ENCODE results near the gene HSF2BP.

The HSF2BP gene

GRCh38 chr21:43648171-43648570 lies 11.1 kb downstream of the HSF2BP start:
- DNase-seq, result no peak

DNA sequence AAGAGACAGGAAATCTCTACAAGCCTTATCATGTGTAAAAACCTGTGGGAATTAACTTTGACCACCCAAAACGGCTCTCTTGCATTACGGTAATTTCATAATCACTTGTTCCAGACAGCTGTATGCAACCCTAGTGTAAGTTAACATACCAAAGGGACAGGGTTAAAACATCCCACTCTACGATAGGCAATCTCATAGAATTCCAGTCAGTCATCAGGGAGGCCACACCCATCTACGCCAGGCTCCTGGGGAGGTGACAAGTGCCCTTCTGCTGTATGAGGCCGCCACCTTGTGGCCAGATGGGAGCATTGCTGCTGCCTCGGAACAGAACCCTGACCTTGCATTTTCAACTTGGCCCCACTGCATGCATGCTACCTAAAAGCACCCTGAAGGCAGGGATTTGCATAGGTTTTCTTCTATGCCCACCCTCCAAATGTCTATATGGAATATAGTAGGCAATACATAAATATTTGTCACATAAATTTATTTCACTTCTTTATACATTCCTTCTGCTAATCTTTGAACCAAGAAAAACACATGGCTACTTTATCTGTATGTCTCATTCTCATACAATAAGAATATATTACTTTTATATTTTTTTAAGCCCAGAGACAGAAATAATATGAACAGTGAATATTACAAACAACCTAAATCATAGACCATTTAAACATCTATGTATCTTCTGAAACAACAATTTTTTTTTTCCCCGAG lies 12.6 kb downstream of the HSF2BP start:
- DNase-seq, result peak; percentile 93

DNA sequence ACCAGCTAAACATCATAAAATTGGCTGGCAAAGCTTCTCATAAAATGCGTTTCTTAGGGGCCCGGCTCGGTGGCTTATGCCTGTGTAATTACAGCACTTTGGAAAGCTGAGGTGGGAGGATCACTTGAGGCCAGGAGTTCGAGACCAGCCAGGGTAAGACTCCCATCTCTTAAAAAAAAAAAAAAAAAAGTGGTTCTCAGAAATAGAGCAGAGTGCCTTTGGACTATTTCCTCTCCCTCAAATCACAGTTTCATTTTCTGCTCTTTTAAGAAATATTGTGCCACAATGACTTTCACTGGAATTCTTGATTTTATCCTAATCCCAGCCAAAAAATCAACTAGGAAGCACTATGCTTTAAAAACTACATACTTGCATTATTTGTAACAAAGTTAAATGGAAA lies 13.3 kb downstream of the HSF2BP start:
- DNase-seq, result no peak

GRCh38 chr21:43645136-43645891 lies 14.0 kb downstream of the HSF2BP start:
- DNase-seq, result peak; percentile 91

GRCh38 chr21:43644609-43645008 lies 14.7 kb downstream of the HSF2BP start:
- DNase-seq, result no peak

DNA sequence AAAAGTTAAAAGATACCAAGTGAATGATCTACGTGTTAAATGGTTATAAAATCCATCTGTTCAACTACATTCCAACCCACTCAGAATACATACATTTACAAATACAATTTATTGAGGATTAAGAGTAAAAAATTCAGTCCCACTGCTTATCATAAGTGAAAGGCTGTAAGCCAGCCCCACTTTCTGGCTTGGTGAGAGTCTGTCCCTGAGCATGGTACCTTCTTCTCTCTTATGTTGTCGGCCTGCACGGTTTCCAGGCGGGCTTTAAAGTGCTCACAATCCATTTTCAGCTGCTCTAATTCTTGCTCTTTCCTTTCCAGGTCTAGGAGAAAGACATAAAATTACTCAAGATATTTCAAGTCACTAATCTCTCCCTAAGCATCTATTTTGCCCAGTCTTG lies 15.2 kb downstream of the HSF2BP start:
- DNase-seq, result no peak

DNA sequence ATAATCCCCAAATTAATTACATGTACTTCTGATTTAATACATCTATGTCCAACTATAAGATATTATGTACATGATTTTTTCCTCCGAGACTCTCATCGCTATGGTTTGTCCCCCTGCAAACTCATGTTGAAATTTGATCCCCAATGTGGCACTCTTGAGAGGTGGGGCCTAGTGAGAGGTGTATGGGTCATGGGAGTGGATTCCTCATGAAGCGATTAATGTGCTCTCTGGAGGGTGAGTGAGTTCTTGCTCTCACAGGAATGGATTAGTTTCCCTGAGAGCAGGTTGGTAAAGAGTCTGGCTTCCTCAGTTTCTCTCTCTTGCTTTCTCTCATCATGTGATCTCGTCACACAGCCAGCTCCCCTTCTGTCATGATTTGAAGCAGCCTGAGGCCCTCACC lies 16.1 kb downstream of the HSF2BP start:
- no peak for DNase-seq

DNA sequence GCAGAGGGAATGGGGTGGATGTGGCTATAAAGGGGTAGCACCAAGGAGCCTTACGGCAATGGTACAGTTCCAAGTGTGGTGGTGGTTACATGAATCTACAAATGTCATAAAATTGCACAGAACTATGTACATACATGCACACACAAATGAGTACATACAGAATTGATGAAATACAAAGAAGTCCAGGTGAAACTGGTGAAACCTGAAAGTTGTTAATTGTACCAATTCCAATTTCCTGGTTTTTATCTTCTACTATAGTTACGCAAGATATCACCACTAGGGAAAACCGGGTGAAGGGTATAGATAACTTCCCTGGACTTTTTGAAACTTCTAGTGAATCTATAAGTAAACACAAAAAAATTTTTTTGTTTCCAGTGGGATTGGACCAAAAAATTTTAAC lies 18.9 kb downstream of the HSF2BP start:
- no peak for DNase-seq

DNA sequence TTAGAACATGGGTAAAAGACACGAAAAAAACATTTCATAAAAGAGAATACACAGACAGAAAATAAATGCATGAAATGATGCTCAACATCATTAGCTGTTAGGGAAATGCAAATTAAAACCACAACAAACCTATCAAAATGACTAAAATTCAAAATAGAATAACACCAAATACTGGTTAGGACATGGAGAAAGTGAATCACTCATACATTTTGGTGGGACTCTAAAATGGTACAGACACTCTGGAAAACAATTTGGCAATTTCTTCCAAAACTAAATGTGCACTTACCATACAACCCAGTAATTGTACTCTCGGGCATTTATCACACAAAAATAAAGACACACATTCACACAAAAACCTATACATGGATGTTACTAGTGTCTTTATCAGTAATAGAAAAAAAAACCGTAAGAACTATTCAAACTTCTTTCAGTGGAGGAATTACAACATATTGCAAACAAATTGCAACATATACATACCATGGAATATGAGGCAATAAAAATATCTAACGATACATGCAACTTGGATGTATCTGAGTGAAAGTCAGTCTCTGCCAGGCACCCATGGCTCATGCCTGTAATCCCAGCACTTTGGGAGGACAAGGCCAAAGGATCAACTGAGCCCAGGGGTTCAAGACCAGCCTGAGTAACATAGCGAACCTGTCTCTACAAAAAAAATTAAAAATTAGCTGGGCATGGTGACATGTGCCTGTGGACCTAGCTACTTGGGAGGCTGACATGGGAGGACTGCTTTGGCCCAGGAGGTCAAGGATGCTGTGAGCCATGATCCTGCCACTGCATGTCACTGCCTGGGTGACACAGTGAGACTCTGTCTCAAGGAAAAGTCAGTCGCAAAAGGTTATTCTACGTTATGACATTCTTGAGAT lies 19.6 kb downstream of the HSF2BP start:
- DNase-seq, result peak; percentile 37

DNA sequence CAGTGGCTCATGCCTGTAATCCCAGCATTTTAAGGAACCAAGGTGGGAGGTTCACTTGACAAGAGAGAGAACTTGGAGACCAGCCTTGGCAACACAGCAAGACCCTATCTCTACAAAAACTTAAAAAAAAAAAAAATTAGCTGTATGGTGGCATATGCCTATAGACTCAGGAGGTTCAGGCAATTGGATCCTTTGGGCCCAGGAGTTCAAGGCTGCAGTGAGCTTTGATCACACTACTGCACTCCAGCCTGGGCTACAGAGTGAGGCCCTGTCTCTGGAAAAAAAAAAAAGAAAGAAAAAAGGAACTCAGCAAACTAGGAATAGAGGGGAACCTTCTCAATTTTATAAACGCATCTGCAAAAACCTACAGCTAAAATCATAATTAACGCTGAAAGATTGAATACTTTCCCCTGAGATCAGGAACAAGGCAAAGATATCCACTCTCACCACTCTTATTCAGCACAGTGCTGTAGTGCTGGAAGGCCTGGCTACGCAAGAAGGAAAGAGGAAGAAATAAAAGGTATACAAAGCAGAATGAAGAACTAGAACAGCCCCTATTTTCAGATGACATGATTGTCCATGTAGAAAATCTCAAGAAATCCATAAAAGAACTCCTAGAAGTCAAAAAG lies 21.6 kb downstream of the HSF2BP start:
- no peak for DNase-seq

DNA sequence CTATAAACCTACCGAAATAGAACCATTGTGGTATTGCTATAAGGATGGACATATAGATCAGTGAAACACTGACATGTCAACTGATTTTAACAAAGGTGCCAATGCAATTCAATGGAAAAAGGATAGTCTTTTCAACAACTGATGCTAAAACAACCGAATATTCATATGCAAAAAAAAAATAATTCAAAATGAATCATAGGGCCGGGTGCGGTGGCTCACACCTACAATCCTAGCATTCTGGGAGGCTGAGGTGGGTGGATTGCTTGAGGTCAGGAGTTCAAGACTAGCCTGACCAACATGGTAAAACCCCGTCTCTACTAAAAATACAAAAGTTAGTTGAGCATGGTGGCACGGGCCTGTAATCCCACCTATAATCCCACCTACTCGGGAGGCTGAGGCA lies 23.9 kb downstream of the HSF2BP start:
- DNase-seq, result no peak

GRCh38 chr21:43634618-43635017 lies 24.7 kb downstream of the HSF2BP start:
- no peak for DNase-seq

GRCh38 chr21:43632373-43632905 lies 26.8 kb downstream of the HSF2BP start:
- DNase-seq, result no peak

- DNase-seq, result no peak
Observed at GRCh38 chr21:43631411-43632107, 27.7 kb downstream of the HSF2BP start.

- DNase-seq, result no peak
Observed at GRCh38 chr21:43627527-43627926, 31.8 kb downstream of the HSF2BP start.

- no peak for DNase-seq
Observed at GRCh38 chr21:43626390-43626789, 32.9 kb downstream of the HSF2BP start.

DNA sequence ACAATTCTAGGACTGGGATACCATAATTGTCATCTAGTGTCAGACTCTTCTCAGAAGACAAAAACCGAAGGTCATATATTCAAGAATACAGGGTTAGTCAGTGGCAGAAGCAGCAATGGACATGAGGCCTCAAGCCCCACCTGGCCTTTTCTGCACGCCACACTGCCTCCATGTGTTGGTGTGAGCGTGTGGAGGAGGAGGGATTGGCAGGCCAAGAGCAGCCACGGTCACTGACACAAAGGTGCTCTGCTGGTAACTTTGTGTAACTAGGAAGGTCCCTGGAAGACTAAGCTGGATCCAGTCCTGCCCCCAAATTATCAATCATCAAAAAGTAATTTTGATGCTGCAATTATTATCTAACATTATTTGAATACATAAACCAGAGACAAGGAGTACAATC lies 34.9 kb downstream of the HSF2BP start:
- no peak for DNase-seq

- DNase-seq, result no peak
Observed at GRCh38 chr21:43623588-43623987, 35.7 kb downstream of the HSF2BP start.

DNA sequence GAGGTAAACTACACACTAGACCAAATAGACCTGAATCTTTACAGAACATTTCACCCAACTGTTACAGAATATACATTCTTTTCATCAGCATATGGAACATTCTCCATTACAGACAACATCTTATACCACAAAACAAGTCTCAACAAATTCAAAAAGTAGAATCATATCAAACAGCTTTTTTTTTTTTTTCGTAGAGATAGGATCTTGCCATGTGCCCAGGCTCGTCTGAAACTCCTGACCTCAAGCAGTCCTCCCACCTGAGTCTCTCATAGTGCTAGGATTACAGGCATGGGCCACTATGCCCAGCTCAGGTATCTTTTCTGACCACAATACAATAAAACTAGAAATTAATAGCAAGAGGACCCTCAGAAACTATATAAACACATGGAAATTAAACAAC lies 36.5 kb downstream of the HSF2BP start:
- DNase-seq, result no peak

GRCh38 chr21:43619856-43620255 lies 39.4 kb downstream of the HSF2BP start:
- no peak for DNase-seq

GRCh38 chr21:43619344-43619743 lies 39.9 kb downstream of the HSF2BP start:
- no peak for DNase-seq

- DNase-seq, result no peak
Observed at GRCh38 chr21:43618940-43619339, 40.3 kb downstream of the HSF2BP start.
